WI38 (cell line): ENCODE data around the gene STAC.

Experiments
- H3K4me3 ChIP-seq: 2 replicates; pipeline ENCODE4 v1.5.1; 2011; ENCODE audit warnings: low read depth, mild to moderate bottlenecking, control low read depth, low read length
- CTCF ChIP-seq: IDR thresholded peaks from 2 replicates; pipeline ENCODE4 v1.5.1; 2012; ENCODE audit warnings: low read depth, mild to moderate bottlenecking, control low read depth, low read length

STAC gene

GRCh38 chr3:36477655-36478054, 97.4 kb downstream of the STAC start:
- TF ChIP-seq CTCF = no peak

GRCh38 chr3:36480911-36481648, 100.8 kb downstream of the STAC start:
- TF ChIP-seq CTCF = no peak
- no peak overlapping the region for H3K4me3 ChIP-seq

More at GRCh38 chr3:36477655-36478054, 97.4 kb downstream of the STAC start:
- H3K4me3 ChIP-seq = no peak overlapping the region

DNA sequence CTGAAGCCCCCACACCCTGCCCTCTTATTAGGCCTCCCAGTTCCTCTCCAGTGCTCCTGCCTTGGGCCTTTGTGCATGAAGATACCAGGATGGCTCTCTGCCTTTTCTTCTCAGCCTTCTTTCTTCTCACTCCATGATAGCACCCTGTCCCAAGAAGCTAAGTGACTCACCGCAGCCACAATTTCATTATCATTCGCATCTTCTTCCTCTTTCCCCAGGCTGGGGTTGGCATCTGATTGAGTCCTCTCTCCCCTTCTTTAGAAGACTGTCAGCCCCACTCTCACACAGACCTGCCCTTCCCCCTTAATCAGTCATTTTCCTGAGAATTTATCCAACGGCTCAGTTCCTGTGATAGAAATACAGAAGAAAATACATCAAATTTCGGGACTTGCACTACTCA, 102.0 kb downstream of the STAC start:
- no peak for TF ChIP-seq CTCF

DNA sequence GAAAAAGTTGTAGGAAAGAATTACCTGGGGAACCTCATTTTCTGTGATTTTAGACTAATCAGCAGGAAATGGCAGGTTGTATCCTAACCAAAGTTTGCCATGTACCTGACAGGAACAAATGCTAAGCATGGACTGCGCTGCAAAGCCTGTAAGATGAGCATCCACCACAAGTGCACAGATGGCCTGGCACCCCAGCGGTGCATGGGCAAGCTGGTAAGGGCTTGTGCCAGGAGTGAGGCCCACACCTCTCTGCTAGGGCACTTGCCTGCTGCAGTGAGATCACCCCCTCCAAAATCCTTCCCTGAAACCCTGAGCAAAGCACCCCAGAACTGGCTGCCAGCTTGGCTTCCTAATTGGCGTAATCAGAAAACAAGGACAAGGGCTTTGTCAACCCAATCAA, 102.6 kb downstream of the STAC start:
- H3K4me3 ChIP-seq = no peak overlapping the region

More for the DNA sequence above, 102.0 kb downstream of the STAC start:
- no peak overlapping the region for H3K4me3 ChIP-seq

GRCh38 chr3:36483709-36484108, 103.4 kb downstream of the STAC start:
- TF ChIP-seq CTCF = no peak
- H3K4me3 ChIP-seq = no peak overlapping the region

More for the DNA sequence above, 102.6 kb downstream of the STAC start:
- TF ChIP-seq CTCF = no peak

GRCh38 chr3:36484386-36484785, 104.1 kb downstream of the STAC start:
- no peak for TF ChIP-seq CTCF
- H3K4me3 ChIP-seq = no peak overlapping the region

DNA sequence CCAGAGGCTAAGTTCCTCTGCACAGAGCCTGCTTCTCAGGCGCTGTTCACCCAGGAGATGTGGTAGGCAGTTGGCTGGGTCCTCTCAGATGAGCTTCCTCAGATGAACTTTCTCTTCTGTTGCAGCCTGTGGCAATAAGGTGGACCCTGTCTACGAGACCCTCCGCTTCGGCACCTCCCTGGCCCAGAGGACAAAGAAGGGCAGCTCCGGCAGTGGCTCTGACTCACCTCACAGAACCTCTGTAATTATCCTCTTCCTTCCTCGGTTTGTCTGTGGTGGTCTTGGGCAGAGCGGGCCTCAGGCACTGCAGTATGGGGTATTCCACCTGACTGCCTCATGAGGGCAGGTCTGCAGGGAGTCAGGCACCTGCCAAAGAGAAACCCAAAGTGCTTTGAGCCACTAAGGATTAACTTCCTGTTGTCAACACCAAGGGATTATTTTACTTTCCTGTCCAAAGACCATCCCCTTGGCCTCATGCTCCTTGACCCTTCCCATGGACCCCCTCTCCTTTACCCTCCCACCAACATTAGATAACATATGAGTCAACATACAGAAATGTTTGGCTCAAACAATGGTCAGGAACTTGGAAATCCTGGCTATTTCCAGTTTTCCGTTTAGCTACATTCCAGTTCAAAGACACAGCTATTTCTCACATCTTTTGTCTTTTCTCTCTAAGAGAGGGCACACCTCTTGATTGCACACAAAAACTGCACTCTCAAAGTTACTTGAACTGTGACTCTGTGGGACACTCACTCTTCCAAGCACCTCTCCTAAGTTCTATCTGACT, 105.9 kb downstream of the STAC start:
- H3K4me3 ChIP-seq = no peak overlapping the region
- no peak for TF ChIP-seq CTCF
